C4-2B (cell line): ENCODE measurements around the gene CCL25.

Source experiments
- CTCF ChIP-seq: fragments of 450-650 bp; conservative IDR thresholded peaks from 2 replicates; pipeline ENCODE4 v1.5.1; 2017; ENCODE audit warnings: mild to moderate bottlenecking
- ZFX ChIP-seq: fragments of 450-650 bp; IDR thresholded peaks from 2 replicates; pipeline ENCODE4 v1.6.1; 2017

- no peak for TF ChIP-seq CTCF
- TF ChIP-seq ZFX, result no peak
Observed at GRCh38 chr19:8087876-8088275, 35.3 kb downstream of the CCL25 start.
